ENCODE data around the gene RFTN1. TPM values are rescaled to one million over a fixed set of nuclear protein-coding genes. Genes with fewer than 3 reads are reported as not detected.

Gene RFTN1
- total RNA-seq, 1 donor from 2014 or later = 54.9 TPM

GRCh38 chr3:16309558-16309957, 203.9 kb downstream of the RFTN1 start:
- DNase-seq (ENCODE audit: low spot score) = no peak

GRCh38 chr3:16308727-16309126, 204.8 kb downstream of the RFTN1 start:
- no peak for DNase-seq (ENCODE audit: low spot score)

GRCh38 chr3:16307832-16308531, 205.5 kb downstream of the RFTN1 start:
- DNase-seq (ENCODE audit: low spot score) = no peak

GRCh38 chr3:16305111-16305541, 208.4 kb downstream of the RFTN1 start:
- no peak for DNase-seq (ENCODE audit: low spot score)

- no peak for DNase-seq (ENCODE audit: low spot score)
Observed at GRCh38 chr3:16304061-16305010, 209.2 kb downstream of the RFTN1 start.

GRCh38 chr3:16303037-16303575, 210.4 kb downstream of the RFTN1 start:
- no peak for DNase-seq (ENCODE audit: low spot score)

GRCh38 chr3:16302082-16302631, 211.3 kb downstream of the RFTN1 start:
- no peak for DNase-seq (ENCODE audit: low spot score)

- DNase-seq (ENCODE audit: low spot score) = no peak
Observed at GRCh38 chr3:16301507-16301906, 212.0 kb downstream of the RFTN1 start.

- DNase-seq (ENCODE audit: low spot score) = no peak
Observed at GRCh38 chr3:16300881-16301359, 212.6 kb downstream of the RFTN1 start.

GRCh38 chr3:16300307-16300706, 213.2 kb downstream of the RFTN1 start:
- DNase-seq (ENCODE audit: low spot score) = no peak

- no peak for DNase-seq (ENCODE audit: low spot score)
Observed at GRCh38 chr3:16299746-16300145, 213.8 kb downstream of the RFTN1 start.

- no peak for DNase-seq (ENCODE audit: low spot score)
Observed at GRCh38 chr3:16298891-16299290, 214.6 kb downstream of the RFTN1 start.

- DNase-seq (ENCODE audit: low spot score) = no peak
Observed at GRCh38 chr3:16297997-16298885, 215.3 kb downstream of the RFTN1 start.

GRCh38 chr3:16295298-16295890, 218.1 kb downstream of the RFTN1 start:
- no peak for DNase-seq (ENCODE audit: low spot score)

- DNase-seq (ENCODE audit: low spot score) = no peak
Observed at GRCh38 chr3:16294844-16295243, 218.7 kb downstream of the RFTN1 start.

- no peak for DNase-seq (ENCODE audit: low spot score)
Observed at GRCh38 chr3:16290827-16291196, 222.7 kb downstream of the RFTN1 start.

- DNase-seq (ENCODE audit: low spot score) = no peak
Observed at GRCh38 chr3:16290007-16290826, 223.3 kb downstream of the RFTN1 start.

GRCh38 chr3:16289144-16289889, 224.2 kb downstream of the RFTN1 start:
- no peak for DNase-seq (ENCODE audit: low spot score)

- DNase-seq (ENCODE audit: low spot score) = no peak
Observed at GRCh38 chr3:16288664-16289063, 224.8 kb downstream of the RFTN1 start.

Measured in mesenteric fat pad (tissue), 1 donor.